Neural progenitor cell (in vitro differentiated cells): ENCODE data around the gene INKA1. TPM values are rescaled to one million over a fixed set of nuclear protein-coding genes. Genes with fewer than 3 reads are reported as not detected.

Experiments
- DNase-seq: peaks from one replicate; pipeline ENCODE4 v3.0.0-alpha.2; 2016; ENCODE audit warnings: low spot score
- H2AFZ ChIP-seq: fragments of 200-600 bp; sonication (generic); replicated peaks from 2 replicates; pipeline ENCODE4 v1.6.1; 2016; ENCODE audit warnings: antibody characterized with exemption
- H3F3A ChIP-seq: fragments of 200-600 bp; sonication (generic); 2 replicates; pipeline ENCODE4 v1.6.1; 2016; ENCODE audit warnings: antibody characterized with exemption, low read depth
- H3K27ac ChIP-seq: fragments of 200-600 bp; sonication (generic); 2 replicates; pipeline ENCODE4 v1.5.1; 2016; ENCODE audit warnings: mild to moderate bottlenecking
- H3K27me3 ChIP-seq: fragments of 200-600 bp; sonication (generic); 2 replicates; pipeline ENCODE4 v1.6.1; 2016; ENCODE audit warnings: mild to moderate bottlenecking, moderate library complexity
- H3K36me3 ChIP-seq: fragments of 200-600 bp; sonication (generic); 2 replicates; pipeline ENCODE4 v1.5.1; 2016
- H3K4me1 ChIP-seq: fragments of 200-600 bp; sonication (generic); 2 replicates; pipeline ENCODE4 v1.6.1; 2016; ENCODE audit warnings: mixed run types
- H3K4me2 ChIP-seq: fragments of 200-600 bp; sonication (generic); 2 replicates; pipeline ENCODE4 v1.6.1; 2016
- H3K4me3 ChIP-seq: fragments of 200-600 bp; sonication (generic); 2 replicates; pipeline ENCODE4 v1.5.1; 2016
- H3K79me2 ChIP-seq: fragments of 200-600 bp; sonication (generic); 2 replicates; pipeline ENCODE4 v1.6.1; 2016; ENCODE audit warnings: low read depth
- H3K9ac ChIP-seq: fragments of 200-600 bp; sonication (generic); 2 replicates; pipeline ENCODE4 v1.6.1; 2016
- H3K9me3 ChIP-seq: fragments of 200-600 bp; sonication (generic); 2 replicates; pipeline ENCODE4 v1.5.1; 2016; ENCODE audit warnings: low read depth
- H4K20me1 ChIP-seq: fragments of 200-600 bp; sonication (generic); 2 replicates; pipeline ENCODE4 v1.6.1; 2016; ENCODE audit warnings: low read depth
- H3K27ac Mint-ChIP-seq: 3 replicates; pipeline ENCODE4 v1.8.0; 2021; ENCODE audit warnings: mixed read lengths
- H3K27me3 Mint-ChIP-seq: 2 replicates; pipeline ENCODE4 v1.8.0; 2022; ENCODE audit warnings: low read depth, mild to moderate bottlenecking, inconsistent platforms, moderate library complexity, mixed read lengths; ENCODE audit not compliant: insufficient read depth
- H3K36me3 Mint-ChIP-seq: 3 replicates; pipeline ENCODE4 v1.8.0; 2021; ENCODE audit warnings: mixed read lengths
- H3K4me1 Mint-ChIP-seq: 3 replicates; pipeline ENCODE4 v1.8.0; 2021; ENCODE audit warnings: mixed read lengths
- H3K4me3 Mint-ChIP-seq: 3 replicates; pipeline ENCODE4 v1.8.0; 2021; ENCODE audit warnings: mild to moderate bottlenecking, moderate library complexity, mixed read lengths
- H3K9me3 Mint-ChIP-seq: 3 replicates; pipeline ENCODE4 v1.8.0; 2020; ENCODE audit warnings: mixed read lengths
- CTCF ChIP-seq: fragments of 200-600 bp; sonication (generic); IDR thresholded peaks from 2 replicates; pipeline ENCODE4 v1.5.1; 2017; ENCODE audit warnings: antibody characterized with exemption, mild to moderate bottlenecking
- EZH2 ChIP-seq: fragments of 200-600 bp; sonication (generic); IDR thresholded peaks from 2 replicates; pipeline ENCODE4 v1.6.1; 2017; ENCODE audit warnings: antibody characterized with exemption, mild to moderate bottlenecking, moderate library complexity
- EZH2phosphoT487 ChIP-seq: fragments of 200-600 bp; sonication (generic); IDR thresholded peaks from 2 replicates; pipeline ENCODE4 v1.6.1; 2017; ENCODE audit warnings: antibody characterized with exemption
- microRNA-seq: library from miRNA; unstranded; fragments of <30 nt; microRNA quantifications from one replicate; pipeline ENCODE4, GENCODE V29; 2016
- small RNA-seq: library from RNA; depleted of rRNA; stranded (forward); fragments of <200 nt; gene quantifications from one replicate; pipeline ENCODE3, GENCODE V24; 2015
- total RNA-seq: library from RNA; depleted of rRNA; stranded (reverse); fragments of >200 nt; gene quantifications from 2 replicates; pipeline ENCODE4 v1.2.3, GENCODE V29; 2015; ENCODE audit warnings: low replicate concordance

The INKA1 gene
- total RNA-seq, 1 donor from 2014 or later, result not detected

- peaks cover 11% of the 10 kb centered on the region for H3K36me3 Mint-ChIP-seq
- no peak overlapping the region for H3K27ac Mint-ChIP-seq
- no peaks in the 10 kb centered on the region for H3K27me3 ChIP-seq
Measured at GRCh38 chr3:49842843-49843517, 39.9 kb downstream of the INKA1 start.

GRCh38 chr3:49844464-49845183 is 41.6 kb downstream of the INKA1 start:
- Histone ChIP-seq H3K4me3 (no peak overlapping the region), H3K36me3 (no peaks in the 10 kb centered on the region), H3K9me3 (no peaks in the 10 kb centered on the region), H4K20me1 (no peaks in the 10 kb centered on the region), H2AFZ (no peak overlapping the region), H3K9ac (no peak overlapping the region), H3K4me1 (no peaks in the 10 kb centered on the region), H3K27ac (no peak overlapping the region), H3F3A (no peaks in the 10 kb centered on the region), H3K4me2 (no peak overlapping the region), H3K27me3 (no peaks in the 10 kb centered on the region), H3K79me2 (no peaks in the 10 kb centered on the region)
- H3K4me3 Mint-ChIP-seq, result no peak overlapping the region
- H3K27me3 Mint-ChIP-seq, result peaks cover 6% of the 10 kb centered on the region
- H3K4me1 Mint-ChIP-seq, result peaks cover 3% of the 10 kb centered on the region
- peaks cover 8% of the 10 kb centered on the region for H3K36me3 Mint-ChIP-seq
- no peak for TF ChIP-seq EZH2phosphoT487
- no peak for TF ChIP-seq CTCF
- no peak for TF ChIP-seq EZH2
- no peak overlapping the region for H3K27ac Mint-ChIP-seq
- no peaks in the 10 kb centered on the region for H3K9me3 Mint-ChIP-seq
- DNase-seq, result no peak

More at GRCh38 chr3:49842843-49843517, 39.9 kb downstream of the INKA1 start:
- no peaks in the 10 kb centered on the region for H3K36me3 ChIP-seq
- H3K4me2 ChIP-seq, result no peak overlapping the region
- H3K9me3 ChIP-seq, result no peaks in the 10 kb centered on the region
- Mint-ChIP-seq H3K4me3 (no peak overlapping the region), H3K4me1 (peaks cover 5% of the 10 kb centered on the region), H3K27me3 (peaks cover 6% of the 10 kb centered on the region), H3K9me3 (no peaks in the 10 kb centered on the region)
- DNase-seq, result no peak
- H3K4me1 ChIP-seq, result no peaks in the 10 kb centered on the region
- H4K20me1 ChIP-seq, result no peaks in the 10 kb centered on the region
- no peaks in the 10 kb centered on the region for H3F3A ChIP-seq
- no peak overlapping the region for H3K27ac ChIP-seq
- no peak overlapping the region for H3K9ac ChIP-seq
- TF ChIP-seq EZH2phosphoT487 (no peak), EZH2 (no peak), CTCF (no peak)
- H3K4me3 ChIP-seq, result no peak overlapping the region
- no peak overlapping the region for H2AFZ ChIP-seq
- no peaks in the 10 kb centered on the region for H3K79me2 ChIP-seq

GRCh38 chr3:49845694-49846093 is 42.6 kb downstream of the INKA1 start:
- Histone ChIP-seq H3K36me3 (no peaks in the 10 kb centered on the region), H3K9ac (no peak overlapping the region), H3K4me1 (no peaks in the 10 kb centered on the region), H3K4me3 (no peak overlapping the region), H2AFZ (no peak overlapping the region), H3K79me2 (no peaks in the 10 kb centered on the region), H3K9me3 (no peaks in the 10 kb centered on the region), H4K20me1 (no peaks in the 10 kb centered on the region), H3K4me2 (no peak overlapping the region), H3K27ac (no peak overlapping the region), H3K27me3 (no peaks in the 10 kb centered on the region), H3F3A (no peaks in the 10 kb centered on the region)
- H3K27me3 Mint-ChIP-seq, result peaks cover 6% of the 10 kb centered on the region
- no peak for DNase-seq
- no peak for TF ChIP-seq EZH2phosphoT487
- no peak for TF ChIP-seq EZH2
- no peak for TF ChIP-seq CTCF
- H3K9me3 Mint-ChIP-seq, result no peaks in the 10 kb centered on the region
- peaks cover 8% of the 10 kb centered on the region for H3K36me3 Mint-ChIP-seq
- H3K4me3 Mint-ChIP-seq, result no peak overlapping the region
- H3K27ac Mint-ChIP-seq, result peak overlapping the region; percentile 29
- H3K4me1 Mint-ChIP-seq, result peaks cover 3% of the 10 kb centered on the region

Small RNA genes within 50 kb of the gene (microRNA-seq; reads per million reads assigned to microRNA genes)
- gene MIR5193, result not detected

Small RNA genes within 50 kb of the gene (small RNA-seq; reads per million reads assigned to genes)
- not detected for gene COX6CP14

Other genes starting within 250 kb of the INKA1 start
- 0.17 and 0.53 TPM in 2 replicates for gene BSN, start 248.8 kb upstream of the INKA1 start, total RNA-seq
- gene APEH, start 128.9 kb upstream of the INKA1 start, total RNA-seq, result 132 and 160 TPM in 2 replicates
- gene MST1, start 113.8 kb upstream of the INKA1 start, total RNA-seq, result 2.7 and 8.8 TPM in 2 replicates
- 15.0 and 34.4 TPM in 2 replicates for gene RNF123, start 113.7 kb upstream of the INKA1 start, total RNA-seq
- 2.6 TPM in 1 of 2 replicates, not detected in the other for gene AMIGO3, start 83.6 kb upstream of the INKA1 start, total RNA-seq
- gene GMPPB, start 79.3 kb upstream of the INKA1 start, total RNA-seq, result 10.6 and 18.8 TPM in 2 replicates
- gene IP6K1, start 16.7 kb upstream of the INKA1 start, total RNA-seq, result 26.3 and 41.2 TPM in 2 replicates
- gene CDHR4, start 3.4 kb upstream of the INKA1 start, total RNA-seq, result 0.12 TPM in 1 of 2 replicates, not detected in the other
- 0.47 and 4.3 TPM in 2 replicates for gene UBA7, start 10.7 kb downstream of the INKA1 start, total RNA-seq
- gene TRAIP, start 53.3 kb downstream of the INKA1 start, total RNA-seq, result 24.4 and 32.2 TPM in 2 replicates
- gene CAMKV, start 66.6 kb downstream of the INKA1 start, total RNA-seq, result 10.8 and 12.1 TPM in 2 replicates
- gene MST1R, start 100.6 kb downstream of the INKA1 start, total RNA-seq, result 0.32 and 1.8 TPM in 2 replicates
- gene MON1A, start 126.5 kb downstream of the INKA1 start, total RNA-seq, result 1.9 and 4.5 TPM in 2 replicates
- 126 and 170 TPM in 2 replicates for gene RBM6, start 136.9 kb downstream of the INKA1 start, total RNA-seq